Dermis blood vessel endothelial cell (primary cell): ENCODE data around the gene RAPGEF5. TPM values are rescaled to one million over a fixed set of nuclear protein-coding genes. Genes with fewer than 3 reads are reported as not detected.

Experiments used
- total RNA-seq: library from RNA; depleted of rRNA; stranded (reverse); fragments of >200 nt; gene quantifications from 2 replicates; pipeline ENCODE4 v1.2.3, GENCODE V29; 2014

The RAPGEF5 gene
- total RNA-seq, 1 donor from 2014 or later = 269 TPM

Other genes starting within 250 kb of the RAPGEF5 start
- 24.5 and 33.4 TPM in 2 replicates for gene STEAP1B, start 143.0 kb upstream of the RAPGEF5 start, total RNA-seq